OCI-LY1 (cell line): ENCODE data around the gene RPL18.
"Not testable (repeated sequence)": the region's sequence is repeated elsewhere in the genome, so short reads cannot be mapped to it uniquely, and the experiment has no call there.

Source experiments
- H2AFZ ChIP-seq: fragments of 200-600 bp; sonication (generic), shearing (Covaris generic); 2 replicates; pipeline ENCODE4 v1.6.0; 2014; ENCODE audit warnings: antibody characterized with exemption, mild to moderate bottlenecking, low read length
- H3F3A ChIP-seq: fragments of 200-600 bp; sonication (generic), shearing (Covaris generic); 2 replicates; pipeline ENCODE4 v1.6.0; 2014; ENCODE audit warnings: mild to moderate bottlenecking, antibody characterized with exemption, low read length, moderate library complexity; ENCODE audit not compliant: insufficient read depth
- H3K27ac ChIP-seq: fragments of 200-600 bp; sonication (generic); 2 replicates; pipeline ENCODE4 v1.5.1; 2014; ENCODE audit warnings: low read length, mixed run types, mild to moderate bottlenecking, low read depth; ENCODE audit not compliant: poor library complexity, severe bottlenecking
- H3K27me3 ChIP-seq: fragments of 200-600 bp; sonication (generic); 2 replicates; pipeline ENCODE4 v1.6.0; 2014; ENCODE audit warnings: antibody characterized with exemption, mild to moderate bottlenecking, low read length, moderate library complexity; ENCODE audit not compliant: insufficient read depth
- H3K36me3 ChIP-seq: fragments of 200-600 bp; sonication (generic); 2 replicates; pipeline ENCODE4 v1.6.1; 2014; ENCODE audit warnings: mild to moderate bottlenecking, antibody characterized with exemption, low read length, moderate library complexity, mixed read lengths; ENCODE audit not compliant: insufficient read depth
- H3K4me1 ChIP-seq: fragments of 200-600 bp; sonication (generic); 2 replicates; pipeline ENCODE4 v1.5.1; 2014; ENCODE audit warnings: mild to moderate bottlenecking, low read length, moderate library complexity; ENCODE audit not compliant: insufficient read depth, severe bottlenecking
- H3K4me2 ChIP-seq: fragments of 200-600 bp; sonication (generic), shearing (Covaris generic); 2 replicates; pipeline ENCODE4 v1.6.1; 2014; ENCODE audit warnings: low read length
- H3K4me3 ChIP-seq: fragments of 200-600 bp; sonication (generic); 2 replicates; pipeline ENCODE4 v1.5.1; 2014; ENCODE audit warnings: low read length, low read depth, mild to moderate bottlenecking, mixed read lengths; ENCODE audit not compliant: poor library complexity, severe bottlenecking
- H3K79me2 ChIP-seq: fragments of 200-600 bp; shearing (Covaris generic); 2 replicates; pipeline ENCODE4 v1.6.1; 2016; ENCODE audit warnings: mixed run types, low read length, mixed read lengths; ENCODE audit not compliant: insufficient read depth
- H3K9ac ChIP-seq: fragments of 200-600 bp; sonication (generic), shearing (Covaris generic); 2 replicates; pipeline ENCODE4 v1.6.1; 2014; ENCODE audit warnings: mild to moderate bottlenecking, low read length, mixed read lengths
- H3K9me2 ChIP-seq: fragments of 200-600 bp; sonication (generic), shearing (Covaris generic); 2 replicates; pipeline ENCODE4 v1.6.1; 2014; ENCODE audit warnings: low read depth, mild to moderate bottlenecking, low read length, mixed read lengths
- H3K9me3 ChIP-seq: fragments of 200-600 bp; shearing (Covaris generic); 2 replicates; pipeline ENCODE4 v1.6.1; 2014; ENCODE audit warnings: low read length, mixed read lengths
- H4K20me1 ChIP-seq: fragments of 200-600 bp; sonication (generic), shearing (Covaris generic); 2 replicates; pipeline ENCODE4 v1.6.0; 2016; ENCODE audit warnings: mild to moderate bottlenecking, low read length; ENCODE audit not compliant: insufficient read depth
- CTCF ChIP-seq: fragments of 200-600 bp; sonication (generic), shearing (Covaris generic); IDR thresholded peaks from 2 replicates; pipeline ENCODE4 v1.5.1; 2017; ENCODE audit warnings: mild to moderate bottlenecking, antibody characterized with exemption, low read length, moderate library complexity, mixed read lengths
- EZH2 ChIP-seq: fragments of 200-600 bp; sonication (generic), shearing (Covaris generic); IDR thresholded peaks from 2 replicates; pipeline ENCODE4 v1.8.0; 2017; ENCODE audit warnings: borderline replicate concordance, mixed run types, mild to moderate bottlenecking, antibody characterized with exemption, low read length, moderate library complexity, mixed read lengths

RPL18 gene

DNA sequence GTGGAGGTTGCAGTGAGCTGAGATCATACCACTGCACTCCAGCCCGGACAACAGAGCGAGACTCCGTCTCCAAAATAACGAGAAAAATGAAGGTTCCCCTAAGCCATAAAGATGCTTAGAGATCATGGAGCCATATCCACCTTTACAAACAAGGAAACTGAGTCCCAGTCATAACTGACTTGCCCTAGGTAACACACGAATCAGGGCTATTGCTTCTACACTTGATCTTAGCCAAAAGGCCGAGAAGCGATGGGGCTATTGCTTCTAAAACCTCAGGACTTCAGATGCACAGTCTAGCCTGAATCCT is 15.0 kb upstream of the RPL18 start:
- Histone ChIP-seq H3K27me3 (no peaks in the 10 kb centered on the region), H3F3A (0 out of 2 replicates have a peak, but pooled peaks cover 5% of the 10 kb centered on the region), H3K79me2 (no peaks in the 10 kb centered on the region), H2AFZ (no peak overlapping the region), H3K4me3 (peak overlapping the region; percentile 84), H3K9ac (peak overlapping the region; percentile 82), H3K9me2 (no peaks in the 10 kb centered on the region), H3K36me3 (peaks cover 17% of the 10 kb centered on the region), H3K4me1 (peaks cover 53% of the 10 kb centered on the region), H3K27ac (peak overlapping the region; percentile 86), H3K4me2 (peak overlapping the region; percentile 93), H4K20me1 (no peaks in the 10 kb centered on the region), H3K9me3 (no peaks in the 10 kb centered on the region)
- no peak for TF ChIP-seq CTCF
- TF ChIP-seq EZH2: no peak

GRCh38 chr19:48633148-48634035 is 14.4 kb upstream of the RPL18 start:
- Histone ChIP-seq H3K27me3 (no peaks in the 10 kb centered on the region), H3K27ac (peak overlapping the region; percentile 86), H3K4me2 (peak overlapping the region; percentile 93), H3F3A (0 out of 2 replicates have a peak, but pooled peaks cover 5% of the 10 kb centered on the region), H3K9me2 (no peaks in the 10 kb centered on the region), H4K20me1 (no peaks in the 10 kb centered on the region), H2AFZ (no peak overlapping the region), H3K4me1 (peaks cover 48% of the 10 kb centered on the region), H3K4me3 (peak overlapping the region; percentile 84), H3K9me3 (no peaks in the 10 kb centered on the region), H3K9ac (peak overlapping the region; percentile 82), H3K36me3 (peaks cover 17% of the 10 kb centered on the region), H3K79me2 (no peaks in the 10 kb centered on the region)
- TF ChIP-seq CTCF (no peak), EZH2 (no peak)

DNA sequence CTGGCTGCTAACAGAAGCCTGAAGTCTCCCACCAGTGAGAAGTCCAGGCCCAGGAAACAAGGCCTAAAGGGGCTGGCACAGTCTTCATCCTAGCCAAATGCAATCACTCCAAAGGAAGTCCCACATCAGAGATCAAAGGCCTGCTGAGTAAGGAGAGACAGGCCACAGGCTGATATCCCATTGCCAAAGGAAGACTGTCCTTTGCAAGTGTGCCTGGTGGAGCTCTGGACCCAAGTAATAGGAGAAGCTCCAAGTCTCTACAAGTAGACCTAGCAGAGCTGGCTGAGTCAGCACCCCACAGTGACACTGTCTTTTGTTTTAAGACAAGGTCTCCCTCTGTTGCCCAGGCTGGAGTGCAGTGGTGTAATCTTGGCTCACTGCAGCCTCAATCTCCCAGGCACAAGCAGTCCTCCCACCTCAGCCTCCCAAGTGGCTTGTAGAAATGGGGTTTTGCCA is 13.7 kb upstream of the RPL18 start:
- Histone ChIP-seq H3K79me2 (no peaks in the 10 kb centered on the region), H3K9me3 (no peaks in the 10 kb centered on the region), H3K27me3 (no peaks in the 10 kb centered on the region), H3K36me3 (peaks cover 17% of the 10 kb centered on the region), H3K27ac (peak overlapping the region; percentile 86), H3K9ac (peak overlapping the region; percentile 82; the same call in 1 of the 2 replicates), H3K9me2 (no peaks in the 10 kb centered on the region), H3F3A (0 out of 2 replicates have a peak, but pooled peaks cover 5% of the 10 kb centered on the region), H3K4me1 (peaks cover 42% of the 10 kb centered on the region), H4K20me1 (no peaks in the 10 kb centered on the region), H3K4me2 (peak overlapping the region; percentile 93), H2AFZ (no peak overlapping the region), H3K4me3 (peak overlapping the region; percentile 84)
- TF ChIP-seq CTCF: no peak
- TF ChIP-seq EZH2: no peak

DNA sequence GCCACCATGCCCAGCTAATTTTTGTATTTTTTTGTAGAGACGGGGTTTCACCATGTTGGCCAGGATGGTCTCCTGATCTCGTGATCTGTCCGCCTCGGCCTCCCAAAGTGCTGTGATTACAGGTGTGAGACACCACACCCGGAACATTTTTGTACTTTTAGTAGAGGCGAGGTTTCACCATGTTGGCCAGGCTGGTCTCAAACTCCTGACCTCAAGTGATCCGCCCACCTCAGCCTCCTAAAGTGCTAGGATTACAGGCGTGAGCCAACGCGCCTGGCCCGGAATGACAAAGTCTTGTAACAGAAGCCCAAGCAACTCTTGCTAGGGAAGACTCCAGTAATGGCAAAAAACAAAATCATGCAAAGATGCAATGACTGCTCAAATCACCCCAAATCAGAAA is 13.3 kb upstream of the RPL18 start:
- peaks cover 41% of the 10 kb centered on the region for H3K4me1 ChIP-seq
- not testable (repeated sequence) for H3K9me2 ChIP-seq, H4K20me1 ChIP-seq, H2AFZ ChIP-seq, H3K9me3 ChIP-seq, H3K4me2 ChIP-seq, H3K27me3 ChIP-seq, H3K79me2 ChIP-seq, H3K9ac ChIP-seq, H3K4me3 ChIP-seq, H3F3A ChIP-seq
- peak overlapping the region; percentile 86 for H3K27ac ChIP-seq
- H3K36me3 ChIP-seq: peaks cover 17% of the 10 kb centered on the region
